Endothelial cell of umbilical vein (primary cell): ENCODE data around the gene BRINP2.

Experiments
- CTCF ChIP-seq, 2 donors: IDR thresholded peaks; 1 replicate in 1 of 2; 2 replicates in 1 of 2; pipeline ENCODE4 v1.5.1; 2011; ENCODE audit warnings: low read length in 2 of 2, mild to moderate bottlenecking in 2 of 2, moderate library complexity in 2 of 2, control low read depth in 1 of 2, inconsistent platforms in 1 of 2, low read depth in 1 of 2; ENCODE audit not compliant: insufficient read depth in 1 of 2; ENCODE audit errors: extremely low read depth in 1 of 2
- EZH2 ChIP-seq: IDR thresholded peaks from 2 replicates; pipeline ENCODE4 v1.6.1; 2012; ENCODE audit warnings: borderline replicate concordance, low read depth, mild to moderate bottlenecking, moderate library complexity, low read length, inconsistent platforms; ENCODE audit not compliant: severe bottlenecking
- MAX ChIP-seq: IDR thresholded peaks from 2 replicates; pipeline ENCODE4 v1.6.1; 2011; ENCODE audit not compliant: insufficient read depth, insufficient read length
- MYC ChIP-seq: IDR thresholded peaks from one replicate; pipeline ENCODE4 v1.6.1; 2011; ENCODE audit warnings: mild to moderate bottlenecking, low read depth, low read length
- POLR2A ChIP-seq: IDR thresholded peaks from 2 replicates; pipeline ENCODE4 v1.6.1; 2012; ENCODE audit warnings: low read depth, mild to moderate bottlenecking, control low read depth, low read length
- POLR2AphosphoS5 ChIP-seq: IDR thresholded peaks from 2 replicates; pipeline ENCODE4 v1.6.1; 2012; ENCODE audit warnings: low read depth, mild to moderate bottlenecking, control low read depth, low read length, moderate library complexity; ENCODE audit not compliant: insufficient read depth

GRCh38 chr1:177172272-177172671 is 1.5 kb downstream of the BRINP2 start:
- TF ChIP-seq CTCF (IDR thresholded peaks at IDR 0.05; ENCODE audit: extremely low read depth in 1 of 2, insufficient read depth in 1 of 2, low read depth in 1 of 2, low read length in 2 of 2) (no peak), POLR2AphosphoS5 (no peak), EZH2 (no peak), POLR2A (no peak), MAX (no peak), MYC (no peak)
